Aorta (tissue), 5 donors: ENCODE data around the gene IL3RA. TPM values are rescaled to one million over a fixed set of nuclear protein-coding genes. Genes with fewer than 3 reads are reported as not detected.
"Not testable (repeated sequence)": the region's sequence is repeated elsewhere in the genome, so short reads cannot be mapped to it uniquely, and the experiment has no call there.

Source experiments
- ATAC-seq: fragments of 200-7000 bp; cut with Tn5 transposase; one replicate; pipeline ENCODE4 v1.9.1; 2022; ENCODE audit warnings: moderate library complexity; ENCODE audit not compliant: low FRiP score
- DNase-seq, 2 donors: peaks; one replicate each; pipeline ENCODE4 v3.0.0-alpha.2; 2020
- H3K27ac ChIP-seq, 2 donors: one replicate each; pipeline ENCODE4 v1.5.1; 2013; ENCODE audit warnings: low read length in 2 of 2, mild to moderate bottlenecking in 2 of 2, moderate library complexity in 2 of 2, control low read depth in 1 of 2, inconsistent platforms in 1 of 2, low read depth in 1 of 2
- H3K27me3 ChIP-seq, 2 donors: one replicate each; pipeline ENCODE4 v1.6.1; 2013; ENCODE audit warnings: control low read depth in 1 of 2, low read length in 1 of 2, mild to moderate bottlenecking in 1 of 2, moderate library complexity in 1 of 2; ENCODE audit not compliant: insufficient read depth in 2 of 2, control insufficient read depth in 1 of 2
- H3K36me3 ChIP-seq, 2 donors: one replicate each; pipeline ENCODE4 v1.6.1; 2013; ENCODE audit warnings: control low read depth in 1 of 2, low read length in 1 of 2, mild to moderate bottlenecking in 1 of 2; ENCODE audit not compliant: insufficient read depth in 2 of 2, control insufficient read depth in 1 of 2
- H3K4me1 ChIP-seq, 2 donors: one replicate each; pipeline ENCODE4 v1.6.1; 2013; ENCODE audit warnings: low read length in 2 of 2, control low read depth in 1 of 2, mild to moderate bottlenecking in 1 of 2, moderate library complexity in 1 of 2; ENCODE audit not compliant: insufficient read depth in 2 of 2, control insufficient read depth in 1 of 2
- H3K4me3 ChIP-seq, 2 donors: one replicate each; pipeline ENCODE4 v1.5.1; 2013; ENCODE audit warnings: low read length in 2 of 2, control low read depth in 1 of 2, mild to moderate bottlenecking in 1 of 2
- H3K9me3 ChIP-seq: one replicate; pipeline ENCODE4 v1.6.1; 2013; ENCODE audit warnings: mild to moderate bottlenecking, low read length; ENCODE audit not compliant: control insufficient read depth
- WGBS, 2 donors: extraction: QIAGEN DNeasy Blood & Tissue Kit; methylation state at CpG; one replicate each; pipeline ENCODE4 v1.1.7; 2013; 5-methylcytosine and 5-hydroxymethylcytosine counted together
- intact Hi-C, 2 donors: fragments of 100-400 bp; cut with DNase I; formaldehyde crosslinking; loops; one replicate each; pipeline versions ENCODE4 v1.14.2 to v1.15.0; 2022
- polyA plus RNA-seq, 2 donors: library from polyadenylated mRNA; stranded (reverse); fragments of 200-250 nt; gene quantifications; one replicate each; pipeline ENCODE4 v1.2.3, GENCODE V29; 2013
- total RNA-seq, 2 donors: library from RNA; stranded (reverse); fragmentation: NEBNext Ultra II Directional; extraction: Animal tissue kit (Norgen Biotek cat#: 25700); gene quantifications; one replicate each; pipeline ENCODE4 v1.2.1, GENCODE V29; 2021
- donor health status: healthy with polysubstance abuse.
- donor health status: Bipolar disorder and iron deficiency.
- donor health status: DM: no; HTN: no; CAD: no.
- donor health status: DM: no; HTN: no; CAD: no.
- donor health status: DM: yes; HTN: yes; CAD: no.

IL3RA gene
- total and polyA plus RNA-seq, 4 donors = 0.95 to 21.9 (median 6.3) TPM; not detected in 1

DNA sequence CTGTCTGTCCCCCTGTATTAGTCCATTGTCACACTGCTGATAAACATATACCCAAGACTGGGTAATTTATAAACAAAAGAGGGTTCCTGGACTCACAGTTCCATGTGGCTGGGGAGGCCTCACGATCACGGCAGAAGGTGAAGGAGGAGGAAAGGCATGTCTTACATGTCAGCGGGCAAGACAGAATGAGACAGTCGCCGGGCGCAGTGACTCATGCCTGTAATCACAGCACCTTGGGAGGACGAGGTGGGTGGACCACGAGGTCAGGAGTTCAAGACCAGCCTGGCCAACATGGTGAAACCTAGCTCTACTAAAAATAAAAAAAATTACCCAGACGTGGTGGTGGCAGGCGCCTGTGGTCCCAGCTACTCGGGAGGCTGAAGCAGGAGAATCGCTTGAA, 24.7 kb downstream of the IL3RA start:
- DNase-seq (peak in 1 of 2 donors; percentile 56), ATAC-seq (no peak)
- intact Hi-C loops = no loop called here
- H3K9me3 ChIP-seq = peaks cover 3% of the 10 kb centered on the region
- H3K27ac ChIP-seq = no peak overlapping the region
- no peaks in the 10 kb centered on the region for H3K27me3 ChIP-seq
- H3K4me3 ChIP-seq = no peak overlapping the region
- no peaks in the 10 kb centered on the region for H3K4me1 ChIP-seq
- H3K36me3 ChIP-seq = no peaks in the 10 kb centered on the region
- 79 to 80% methylated on average over 12 of the region's 12 CpGs for WGBS, 2 donors

DNA sequence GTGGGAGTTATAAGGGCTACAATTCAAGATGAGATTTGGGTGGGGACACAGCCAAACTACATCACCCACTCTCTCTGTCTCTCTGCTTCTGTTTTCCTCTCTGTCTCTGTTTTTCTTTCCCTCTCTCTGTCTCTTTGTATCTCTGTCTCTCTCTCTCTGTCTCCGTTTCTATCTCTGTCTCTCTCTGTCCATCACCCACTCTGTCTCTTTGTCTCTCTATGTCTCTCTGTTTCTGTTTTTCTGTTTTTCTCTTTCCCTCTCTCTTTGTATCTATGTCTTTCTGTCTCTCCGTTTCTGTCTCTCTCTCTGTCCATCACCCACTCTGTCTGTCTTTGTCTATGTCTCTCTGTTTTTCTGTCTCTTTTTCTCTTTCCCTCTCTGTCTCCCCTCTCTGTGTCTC, 25.3 kb downstream of the IL3RA start:
- Histone ChIP-seq H3K27me3 (no peaks in the 10 kb centered on the region), H3K4me1 (no peaks in the 10 kb centered on the region), H3K9me3 (peaks cover 3% of the 10 kb centered on the region), H3K27ac (no peak overlapping the region), H3K4me3 (no peak overlapping the region), H3K36me3 (no peaks in the 10 kb centered on the region)
- WGBS, 2 donors = 93 to 97% methylated on average over 2 of the region's 2 CpGs
- intact Hi-C loops = no loop called here
- ATAC-seq (no peak), DNase-seq (no peak)

DNA sequence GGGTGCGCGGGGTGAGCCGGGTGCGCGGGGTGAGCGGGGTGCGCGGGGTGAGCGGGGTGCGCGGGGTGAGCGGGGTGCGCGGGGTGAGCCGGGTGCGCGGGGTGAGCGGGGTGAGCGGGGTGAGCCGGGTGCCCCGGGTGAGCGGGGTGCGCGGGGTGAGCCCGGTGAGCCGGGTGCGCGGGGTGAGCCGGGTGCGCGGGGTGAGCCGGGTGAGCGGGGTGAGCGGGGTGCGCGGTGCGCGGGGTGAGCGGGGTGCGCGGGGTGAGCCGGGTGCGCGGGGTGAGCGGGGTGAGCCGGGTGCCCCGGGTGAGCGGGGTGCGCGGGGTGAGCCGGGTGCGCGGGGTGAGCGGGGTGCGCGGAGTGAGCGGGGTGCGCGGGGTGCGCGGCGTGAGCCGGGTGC, 29.8 kb downstream of the IL3RA start:
- H3K9me3 ChIP-seq, H3K27me3 ChIP-seq, H3K36me3 ChIP-seq, H3K27ac ChIP-seq, DNase-seq, H3K4me3 ChIP-seq, ATAC-seq, H3K4me1 ChIP-seq, intact Hi-C loops: not testable (repeated sequence)
- 86 to 90% methylated on average over 9 to 60 of the region's 63 CpGs for WGBS, 2 donors

DNA sequence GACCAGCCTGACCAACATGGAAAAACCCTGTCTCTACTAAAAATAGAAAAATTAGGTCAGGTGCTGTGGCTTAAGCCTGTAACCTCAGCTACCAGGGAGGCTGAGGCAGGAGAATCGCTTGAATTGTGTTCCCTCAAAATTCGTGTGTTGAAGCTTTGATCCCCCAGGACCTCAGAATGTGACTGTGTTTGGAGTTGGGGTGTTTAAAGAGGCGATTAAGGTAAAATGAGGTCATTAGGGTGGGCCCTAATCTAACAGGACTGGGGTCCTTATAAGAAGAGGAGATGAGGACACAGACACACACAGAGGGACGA, 31.8 kb downstream of the IL3RA start:
- H3K27ac ChIP-seq = no peak overlapping the region
- 85 to 91% methylated on average over 4 of the region's 4 CpGs for WGBS, 2 donors
- H3K36me3 ChIP-seq = no peaks in the 10 kb centered on the region
- intact Hi-C loops = no loop called here
- no peaks in the 10 kb centered on the region for H3K27me3 ChIP-seq
- H3K4me1 ChIP-seq = no peaks in the 10 kb centered on the region
- H3K4me3 ChIP-seq = no peak overlapping the region
- no peaks in the 10 kb centered on the region for H3K9me3 ChIP-seq
- ATAC-seq = no peak
- peak in 1 of 2 donors; percentile 0 for DNase-seq

DNA sequence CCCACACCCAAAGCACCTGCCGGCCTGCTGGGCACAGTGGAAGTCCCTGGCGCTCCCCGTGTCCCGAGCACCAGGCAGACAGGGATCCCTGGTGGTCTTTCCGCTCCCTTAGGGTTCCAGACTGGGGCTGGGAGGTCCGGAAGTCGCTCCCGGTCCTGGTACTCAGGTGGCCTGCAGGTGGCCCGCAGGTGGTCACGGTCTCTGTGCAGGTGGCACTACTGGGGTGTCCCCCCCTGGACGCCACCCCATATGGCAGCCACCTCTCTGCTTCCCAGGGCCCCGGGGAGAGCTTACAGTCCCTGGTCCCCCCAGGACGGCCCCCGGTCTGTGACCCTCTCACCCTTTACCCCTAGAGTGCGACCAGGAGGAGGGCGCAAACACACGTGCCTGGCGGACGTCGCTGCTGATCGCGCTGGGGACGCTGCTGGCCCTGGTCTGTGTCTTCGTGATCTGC, 41.7 kb downstream of the IL3RA start:
- intact Hi-C loops = no loop called here
- ATAC-seq (peak; percentile 46), DNase-seq (peak in 1 of 2 donors; percentile 70)
- H3K9me3 ChIP-seq = no peaks in the 10 kb centered on the region
- no peak overlapping the region for H3K4me3 ChIP-seq
- H3K4me1 ChIP-seq = no peaks in the 10 kb centered on the region
- no peak overlapping the region for H3K27ac ChIP-seq
- no peaks in the 10 kb centered on the region for H3K36me3 ChIP-seq
- WGBS, 2 donors = 85 to 90% methylated on average over 24 of the region's 24 CpGs
- H3K27me3 ChIP-seq = no peaks in the 10 kb centered on the region

DNA sequence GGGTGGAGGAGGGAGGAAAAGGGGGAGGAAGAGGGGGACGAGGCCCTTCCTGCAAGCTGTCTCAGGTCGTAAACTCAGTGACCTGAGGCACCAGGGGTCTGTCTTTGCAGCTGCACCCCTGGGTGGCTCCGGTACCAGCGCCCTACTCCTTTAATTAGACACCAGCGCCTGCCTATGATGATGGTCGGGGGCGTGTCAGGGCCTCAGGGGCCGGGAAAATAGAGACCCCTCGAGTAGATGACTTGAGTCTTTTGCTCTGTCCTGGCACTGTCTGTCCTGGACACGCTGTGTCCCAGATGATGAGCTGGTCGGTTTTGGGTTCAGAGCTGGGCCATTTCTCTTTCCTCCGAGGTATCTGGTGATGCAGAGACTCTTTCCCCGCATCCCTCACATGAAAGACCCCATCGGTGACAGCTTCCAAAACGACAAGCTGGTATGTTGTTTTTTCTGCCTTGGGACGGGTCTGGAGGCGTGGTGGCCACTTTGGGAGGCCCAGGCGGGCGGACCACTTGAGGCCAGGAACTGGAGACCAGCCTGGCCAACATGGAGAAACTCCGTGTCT, 44.2 kb downstream of the IL3RA start:
- DNase-seq (peak in 1 of 2 donors; percentile 67), ATAC-seq (no peak)
- Histone ChIP-seq H3K27ac (no peak overlapping the region), H3K4me3 (no peak overlapping the region), H3K4me1 (no peaks in the 10 kb centered on the region), H3K36me3 (peaks cover 0 to 5% of the 10 kb centered on the region in 2 donors), H3K27me3 (no peaks in the 10 kb centered on the region), H3K9me3 (no peaks in the 10 kb centered on the region)
- 57 to 60% methylated on average over 20 of the region's 20 CpGs for WGBS, 2 donors
- intact Hi-C loops = no loop called here

DNA sequence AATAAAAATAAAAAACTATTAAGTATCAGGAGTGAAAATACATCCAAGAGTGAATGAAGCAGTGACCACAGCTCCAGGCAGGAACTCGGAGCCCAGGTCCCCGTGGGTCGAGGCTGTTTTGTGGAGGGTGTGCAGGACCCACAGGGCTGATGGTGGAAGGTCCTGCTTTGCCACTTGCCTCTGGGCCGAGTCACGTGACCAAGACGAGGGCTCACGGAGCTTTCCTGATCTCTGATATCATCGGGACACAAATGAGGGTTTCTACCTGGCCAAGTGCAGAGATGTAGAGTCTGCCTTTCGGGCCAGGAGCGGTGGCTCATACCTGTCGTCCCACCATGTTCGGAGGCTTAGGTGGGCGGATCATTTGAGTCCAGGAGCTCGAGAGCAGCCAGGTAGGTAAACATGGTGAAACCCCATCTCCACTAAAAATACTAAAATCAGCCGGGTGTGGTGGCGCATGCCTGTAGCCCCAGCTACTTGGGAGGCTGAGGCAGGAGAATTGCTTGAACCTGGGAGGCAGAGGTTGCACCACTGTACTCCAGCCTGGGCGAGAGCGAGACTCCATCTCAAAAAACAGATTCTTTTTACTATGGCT, 48.2 kb downstream of the IL3RA start:
- DNase-seq = peak; percentile 33 to 71
- no peak overlapping the region for H3K4me3 ChIP-seq
- ATAC-seq = peak; percentile 8
- peaks cover 0 to 20% of the 10 kb centered on the region in 2 donors for H3K36me3 ChIP-seq
- 95 to 98% methylated on average over 18 of the region's 18 CpGs for WGBS, 2 donors
- no peaks in the 10 kb centered on the region for H3K9me3 ChIP-seq
- no peaks in the 10 kb centered on the region for H3K4me1 ChIP-seq
- H3K27ac ChIP-seq = no peak overlapping the region
- intact Hi-C loops = no loop called here
- no peaks in the 10 kb centered on the region for H3K27me3 ChIP-seq

DNA sequence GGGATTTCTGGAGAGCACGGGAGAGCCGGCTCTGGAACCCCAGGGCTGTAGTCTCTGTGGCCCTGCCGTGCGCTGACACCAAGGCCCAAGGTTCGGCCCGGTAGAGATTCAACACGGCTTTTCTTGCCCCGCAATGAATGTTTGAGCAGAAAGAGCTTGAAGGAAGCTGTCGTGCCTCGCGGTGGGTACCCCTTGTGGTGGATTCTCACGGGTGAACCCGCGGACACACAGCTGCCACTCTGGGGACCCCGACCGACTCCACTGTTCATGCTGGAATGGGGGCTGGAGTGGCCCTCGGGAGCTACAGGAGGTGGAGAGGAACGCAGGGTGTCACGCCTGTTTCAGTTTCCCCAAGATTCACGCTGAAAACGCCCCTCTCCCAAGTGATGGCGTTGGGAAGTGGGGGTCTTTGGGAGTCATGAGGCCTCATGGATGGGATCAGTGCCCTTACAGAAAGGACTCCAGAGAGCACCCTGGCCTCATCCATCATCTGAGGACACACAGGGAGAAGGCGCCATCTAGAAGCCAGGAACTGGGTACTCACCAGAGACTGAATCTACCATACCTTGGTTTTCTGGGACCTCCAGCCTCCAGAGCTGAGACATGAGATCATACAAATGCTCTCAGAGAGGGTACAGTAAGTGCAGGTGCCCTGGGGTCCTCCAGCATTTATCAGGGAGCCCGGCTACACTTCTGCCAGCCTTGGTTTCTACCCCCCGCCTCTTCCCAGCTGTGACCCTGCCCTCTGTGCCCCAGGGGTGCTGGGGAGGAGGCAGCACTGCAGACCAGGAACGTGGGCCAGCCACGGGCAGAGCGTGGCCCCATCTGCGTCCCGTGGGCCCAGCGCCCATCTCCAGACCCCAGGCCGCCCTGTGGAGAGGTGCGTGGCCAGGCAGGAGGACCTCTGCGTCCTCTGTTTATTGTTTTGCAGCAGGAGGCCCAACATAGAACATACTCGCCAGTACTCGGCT, 49.0 kb downstream of the IL3RA start:
- DNase-seq (peak; percentile 43 to 68), ATAC-seq (peak; percentile 24)
- no peaks in the 10 kb centered on the region for H3K27me3 ChIP-seq
- no peak overlapping the region for H3K27ac ChIP-seq
- peaks cover 0 to 20% of the 10 kb centered on the region in 2 donors for H3K36me3 ChIP-seq
- no peaks in the 10 kb centered on the region for H3K4me1 ChIP-seq
- H3K4me3 ChIP-seq = no peak overlapping the region
- no peaks in the 10 kb centered on the region for H3K9me3 ChIP-seq
- intact Hi-C loops = no loop called here
- 95 to 97% methylated on average over 36 of the region's 36 CpGs for WGBS, 2 donors
